Activated B cell treated with CpG ODN at 0.5 μM for 24 hours (primary cell): ENCODE measurements around the gene AGXT. TPM values are rescaled to one million over a fixed set of nuclear protein-coding genes. Genes with fewer than 3 reads are reported as not detected.

Source experiments
- ATAC-seq: fragments of 200-7000 bp; cut with Tn5 transposase; one replicate; pipeline ENCODE4 v1.10.0; 2021; ENCODE audit warnings: low read depth, mild to moderate bottlenecking, moderate library complexity
- CTCF ChIA-PET: fragments of 350-600 bp; sonication (Branson Sonifier 250); formaldehyde crosslinking; loops from one replicate; lab custom pipeline; 2021; ENCODE audit warnings: antibody characterized with exemption; lab: Charles Lee
- POLR2A ChIA-PET: fragments of 350-600 bp; sonication (Branson Sonifier 250); formaldehyde crosslinking; loops from one replicate; lab custom pipeline; 2021; ENCODE audit warnings: antibody characterized with exemption; lab: Charles Lee
- DNase-seq: peaks from one replicate; pipeline ENCODE4 v3.0.0; 2022
- H3K27ac Mint-ChIP-seq: one replicate; pipeline ENCODE4 v1.8.0; 2020; ENCODE audit warnings: mixed read lengths
- H3K27me3 Mint-ChIP-seq: one replicate; pipeline ENCODE4 v1.8.0; 2021; ENCODE audit warnings: mixed read lengths
- H3K36me3 Mint-ChIP-seq: one replicate; pipeline ENCODE4 v1.8.0; 2021; ENCODE audit warnings: low read depth, mixed read lengths
- H3K4me1 Mint-ChIP-seq: one replicate; pipeline ENCODE4 v1.8.0; 2021; ENCODE audit warnings: mixed read lengths
- H3K4me3 Mint-ChIP-seq: one replicate; pipeline ENCODE4 v1.8.0; 2020; ENCODE audit warnings: mild to moderate bottlenecking, mixed read lengths
- H3K9me3 Mint-ChIP-seq: one replicate; pipeline ENCODE4 v1.8.0; 2020; ENCODE audit warnings: mixed read lengths
- CTCF ChIP-seq: fragments of 200-600 bp; IDR thresholded peaks from one replicate; pipeline ENCODE4 v1.8.0; 2022; ENCODE audit warnings: antibody characterized with exemption, mild to moderate bottlenecking
- intact Hi-C: fragments of 100-400 bp; cut with micrococcal nuclease; formaldehyde crosslinking; loops from one replicate; pipeline ENCODE4 v1.15.1; 2024
- total RNA-seq: library from RNA; stranded (reverse); gene quantifications from 2 replicates; pipeline ENCODE4 v1.2.3, GENCODE V29; 2022

Gene AGXT
- total RNA-seq, 1 donor from 2014 or later: not detected

- H3K4me3 Mint-ChIP-seq: no peak overlapping the region
Measured at GRCh38 chr2:240922245-240922981, 53.8 kb downstream of the AGXT start.

DNA sequence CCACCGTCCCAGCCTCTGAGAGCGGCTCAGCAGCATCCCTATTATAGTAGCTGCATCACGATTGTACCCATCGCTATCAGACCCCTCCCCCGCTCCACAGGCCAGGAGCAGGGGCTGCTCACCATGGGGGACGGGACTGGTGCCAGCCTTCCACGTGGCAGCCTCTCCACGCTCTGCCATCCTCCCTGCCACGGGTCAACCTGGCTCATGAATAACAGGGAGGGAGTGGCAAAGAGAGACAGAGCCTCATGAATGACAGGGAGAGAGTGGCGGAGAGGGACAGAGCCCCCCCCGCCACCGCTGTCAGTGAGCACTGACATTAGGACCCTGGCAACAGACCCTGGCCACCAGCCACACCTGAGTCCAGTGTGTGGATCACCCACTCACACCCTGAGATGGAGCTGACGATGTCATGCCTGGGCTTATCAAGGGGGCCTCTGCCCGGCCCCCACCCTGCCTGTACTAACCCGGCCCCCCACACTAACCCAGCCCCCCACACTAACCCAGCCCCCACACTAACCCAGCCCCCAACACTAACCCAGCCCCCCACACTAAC, 54.4 kb downstream of the AGXT start:
- H3K4me1 Mint-ChIP-seq: no peaks in the 10 kb centered on the region
- CTCF ChIA-PET: no interaction called here

More at GRCh38 chr2:240922245-240922981, 53.8 kb downstream of the AGXT start:
- no peaks in the 10 kb centered on the region for H3K36me3 Mint-ChIP-seq
- ATAC-seq (no peak), DNase-seq (peak; percentile 13)
- no peaks in the 10 kb centered on the region for H3K4me1 Mint-ChIP-seq
- ChIA-PET CTCF (no interaction called here), POLR2A (no interaction called here)
- H3K27me3 Mint-ChIP-seq: peaks cover 3% of the 10 kb centered on the region
- peaks cover 3% of the 10 kb centered on the region for H3K9me3 Mint-ChIP-seq
- intact Hi-C loops: no loop called here
- TF ChIP-seq CTCF: no peak
- H3K27ac Mint-ChIP-seq: no peak overlapping the region

GRCh38 chr2:240925191-240925567, 56.6 kb downstream of the AGXT start:
- peak; percentile 14 for DNase-seq
- no peak for ATAC-seq
- intact Hi-C loops: no loop called here
- TF ChIP-seq CTCF: no peak
- POLR2A ChIA-PET: no interaction called here
- Mint-ChIP-seq H3K4me1 (no peaks in the 10 kb centered on the region), H3K27ac (no peak overlapping the region), H3K9me3 (peaks cover 3% of the 10 kb centered on the region), H3K4me3 (no peak overlapping the region), H3K27me3 (peaks cover 6% of the 10 kb centered on the region), H3K36me3 (no peaks in the 10 kb centered on the region)
- CTCF ChIA-PET: no interaction called here

More for the DNA sequence above, 54.4 kb downstream of the AGXT start:
- Mint-ChIP-seq H3K27me3 (peaks cover 3% of the 10 kb centered on the region), H3K9me3 (peaks cover 3% of the 10 kb centered on the region), H3K36me3 (no peaks in the 10 kb centered on the region), H3K4me3 (no peak overlapping the region), H3K27ac (no peak overlapping the region)
- DNase-seq: peak; percentile 9
- TF ChIP-seq CTCF: no peak
- ATAC-seq: no peak
- POLR2A ChIA-PET: no interaction called here
- intact Hi-C loops: no loop called here

- CTCF ChIA-PET: no interaction called here
- DNase-seq: peak; percentile 12
Measured at GRCh38 chr2:240925568-240926515, 57.2 kb downstream of the AGXT start.

More at GRCh38 chr2:240925568-240926515, 57.2 kb downstream of the AGXT start:
- Mint-ChIP-seq H3K4me1 (no peaks in the 10 kb centered on the region), H3K9me3 (peaks cover 3% of the 10 kb centered on the region), H3K27ac (no peak overlapping the region), H3K36me3 (no peaks in the 10 kb centered on the region), H3K27me3 (peaks cover 6% of the 10 kb centered on the region), H3K4me3 (no peak overlapping the region)
- ATAC-seq: no peak
- POLR2A ChIA-PET: no interaction called here
- TF ChIP-seq CTCF: no peak
- intact Hi-C loops: no loop called here
